Dermis blood vessel endothelial cell (primary cell): ENCODE measurements around the gene SHANK2. TPM values are rescaled to one million over a fixed set of nuclear protein-coding genes. Genes with fewer than 3 reads are reported as not detected.

Source experiments
- DNase-seq: peaks from one replicate; pipeline ENCODE4 v3.0.0; 2010
- total RNA-seq: library from RNA; depleted of rRNA; stranded (reverse); fragments of >200 nt; gene quantifications from 2 replicates; pipeline ENCODE4 v1.2.3, GENCODE V29; 2014

The SHANK2 gene
- 0.37 and 0.68 TPM in 2 replicates for total RNA-seq

DNA sequence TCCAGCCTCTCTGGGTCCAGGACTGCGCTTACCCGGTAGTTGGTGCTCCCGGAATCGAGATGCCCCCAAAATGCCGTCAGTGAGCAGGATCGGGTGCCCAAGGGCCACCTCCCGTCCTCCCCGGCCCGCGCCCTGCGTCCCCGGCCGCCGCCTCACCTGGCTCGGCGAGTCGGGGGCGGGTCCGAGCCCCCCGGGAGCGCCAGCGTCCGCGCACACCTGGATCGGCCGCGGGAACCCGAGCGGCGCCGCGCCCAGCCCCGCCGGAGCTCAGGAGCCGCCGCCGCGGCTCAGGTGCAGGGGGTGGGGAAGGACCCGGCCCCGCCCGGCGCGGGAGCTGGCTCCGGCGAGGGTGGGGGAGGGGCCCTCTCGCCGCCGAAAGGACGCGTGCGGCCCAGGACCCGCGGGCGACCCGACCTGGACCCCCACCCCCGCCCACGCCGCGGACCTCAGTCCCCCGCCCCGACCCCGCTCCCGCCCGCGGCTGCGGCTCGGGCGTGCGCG is at the start of gene SHANK2:
Gene SHANK2 (minus strand): TSS at position 309 of the 501 bp plus-strand sequence. CDS start 105,251 bp downstream, outside the sequence.
- no peak for DNase-seq

- DNase-seq, result no peak
Observed at GRCh38 chr11:71301858-71302533, 49.6 kb upstream of the SHANK2 start.

- DNase-seq, result no peak
Observed at GRCh38 chr11:71301046-71301857, 48.9 kb upstream of the SHANK2 start.

DNA sequence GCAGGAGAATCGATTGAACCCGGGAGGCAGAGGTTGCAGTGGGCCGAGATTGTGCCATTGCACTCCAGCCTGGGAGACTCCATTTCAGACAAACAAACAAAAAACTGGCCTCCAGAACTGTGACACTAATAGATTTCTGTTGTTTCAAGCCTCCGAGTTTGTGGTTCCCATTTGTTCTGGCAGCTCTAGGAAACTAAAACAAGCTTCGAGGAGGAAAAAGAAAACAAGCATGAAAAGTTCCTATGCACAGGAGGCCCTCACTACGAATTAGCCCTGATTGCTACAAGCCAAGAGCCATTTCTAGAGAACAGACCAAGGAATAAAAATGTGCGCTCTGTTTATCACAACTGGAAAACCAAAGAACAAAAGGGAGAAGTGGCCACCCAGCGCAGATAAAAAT is 47.8 kb upstream of the SHANK2 start:
- no peak for DNase-seq

DNA sequence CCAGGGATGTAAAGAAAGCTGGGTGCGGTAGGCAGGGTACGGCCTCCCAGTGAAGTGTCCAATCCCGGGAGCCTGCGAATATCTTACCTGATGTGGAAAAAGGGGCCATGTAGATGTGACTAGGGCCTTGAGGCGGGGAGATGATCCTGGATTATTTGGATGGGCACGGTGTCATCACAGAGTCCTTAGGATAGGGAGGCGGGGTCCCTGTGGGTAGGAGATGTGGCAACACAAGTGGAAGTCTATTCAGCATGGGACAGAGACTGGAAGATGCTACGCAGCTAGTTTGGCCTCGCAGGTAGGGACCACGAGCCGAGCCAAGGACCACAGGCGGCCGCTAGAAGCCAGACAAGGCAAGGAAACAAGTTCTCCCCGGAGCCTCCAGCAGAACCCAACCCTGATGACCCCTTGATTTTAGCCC is 46.4 kb upstream of the SHANK2 start:
- DNase-seq, result no peak

DNA sequence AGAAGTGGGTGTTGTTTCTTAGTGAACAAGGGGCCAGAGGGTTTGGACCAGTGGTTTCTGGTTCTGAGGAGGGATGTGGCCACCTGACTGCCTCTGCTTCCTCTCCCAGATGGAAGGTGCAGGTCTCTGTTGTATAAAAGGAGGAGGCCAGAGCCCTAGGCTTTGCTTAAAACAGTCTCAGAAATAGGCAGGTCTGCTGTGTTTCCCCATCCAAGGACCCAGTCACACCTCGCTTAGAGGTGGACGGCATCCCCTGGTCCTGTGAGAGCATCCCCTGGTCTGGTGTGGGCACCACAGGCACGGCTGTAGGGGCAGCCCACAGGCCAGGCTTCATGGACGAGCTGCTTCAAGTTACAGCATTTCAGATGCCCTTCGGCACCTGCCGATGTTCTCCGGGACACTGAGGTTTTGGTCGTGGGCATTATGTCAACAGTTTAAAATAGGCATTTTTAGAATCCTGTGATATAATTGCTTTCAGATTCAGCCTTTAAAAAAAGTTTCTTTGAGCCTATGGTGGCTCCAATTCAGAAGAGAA is 45.7 kb upstream of the SHANK2 start:
- DNase-seq, result no peak

GRCh38 chr11:71294846-71295600 is 42.6 kb upstream of the SHANK2 start:
- DNase-seq, result no peak

DNA sequence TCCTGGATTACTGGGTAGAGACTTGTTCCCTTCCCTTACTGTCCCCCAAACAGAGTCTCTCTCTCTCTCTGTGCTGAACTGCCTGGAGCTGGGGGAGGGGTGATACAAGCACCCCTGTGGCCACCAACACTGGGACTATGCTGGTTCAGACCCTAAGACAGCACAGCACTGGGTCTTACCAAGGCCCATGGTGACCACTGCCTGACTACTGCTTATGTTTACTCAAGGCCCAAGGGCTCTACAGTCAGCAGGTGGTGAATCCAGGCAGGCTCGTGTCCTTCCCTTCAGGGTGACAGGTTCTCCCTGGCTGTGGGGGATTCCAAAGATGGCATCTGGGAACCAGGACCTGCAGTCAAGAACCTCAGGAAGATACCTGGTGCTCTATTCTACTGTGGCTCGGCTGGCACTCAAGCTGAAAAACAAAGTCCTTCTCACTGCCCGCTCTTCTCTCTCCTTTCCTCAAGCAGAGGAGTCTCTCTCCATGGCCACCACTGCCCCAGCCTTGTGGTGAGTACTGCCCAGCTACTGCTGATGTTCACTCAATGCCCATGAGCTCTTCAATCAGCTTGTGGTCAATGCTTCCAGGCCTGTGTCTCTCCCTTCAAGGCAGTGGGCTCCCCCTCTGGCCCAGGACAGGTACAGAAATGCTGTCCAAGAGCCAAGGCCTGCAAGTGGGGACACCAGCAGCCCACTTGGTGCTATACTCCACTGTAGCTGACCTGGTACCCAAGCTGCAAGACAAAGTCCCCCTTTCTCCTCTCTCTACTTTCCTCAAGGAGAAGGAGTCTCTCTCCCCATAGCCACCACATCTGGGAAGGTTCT is 41.8 kb upstream of the SHANK2 start:
- DNase-seq, result no peak

DNA sequence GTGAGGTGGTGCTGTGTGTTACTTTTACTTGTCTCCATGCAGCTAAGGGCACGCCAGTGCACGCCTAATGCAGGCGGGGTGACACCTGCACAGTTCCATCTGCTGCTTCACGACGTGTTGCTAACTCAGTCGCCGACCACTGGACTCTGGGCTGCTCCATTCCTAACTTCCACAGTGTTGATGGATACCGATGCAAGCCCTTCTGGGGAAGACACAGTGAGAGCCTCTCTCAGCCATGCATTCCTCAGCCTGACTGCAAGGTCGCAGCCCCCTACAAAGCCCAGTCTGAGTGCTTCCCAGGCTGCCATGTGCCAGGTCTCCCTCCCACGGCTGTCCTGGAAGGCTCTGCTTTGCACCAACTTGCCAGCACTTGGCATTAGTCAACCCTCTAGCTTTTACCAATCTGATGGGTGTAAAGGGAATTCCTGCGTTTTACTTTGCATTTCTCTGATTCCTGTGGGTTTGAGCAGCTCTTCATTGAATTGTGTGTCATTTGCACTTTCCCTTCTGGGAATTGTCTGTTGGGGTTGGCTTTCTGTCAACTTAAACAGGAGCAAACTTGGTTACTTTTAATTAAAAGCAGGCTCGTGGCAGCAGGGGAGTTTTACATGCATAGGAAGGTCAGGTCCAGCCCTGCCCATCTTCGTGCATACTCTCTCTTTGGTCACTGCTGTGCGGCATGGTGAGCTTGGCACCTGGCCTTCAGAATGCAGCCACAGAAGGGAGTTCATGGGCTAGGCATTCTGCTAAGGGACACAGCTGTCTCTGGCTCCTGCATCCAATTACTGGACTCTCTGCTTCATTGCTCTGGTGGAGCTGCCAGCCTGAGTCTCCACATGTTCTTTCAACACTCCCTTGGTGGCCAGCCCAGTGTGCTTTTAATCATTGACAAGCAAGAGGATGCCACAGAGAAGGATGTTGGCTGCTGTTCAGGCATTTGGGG is 34.6 kb upstream of the SHANK2 start:
- DNase-seq, result no peak

DNA sequence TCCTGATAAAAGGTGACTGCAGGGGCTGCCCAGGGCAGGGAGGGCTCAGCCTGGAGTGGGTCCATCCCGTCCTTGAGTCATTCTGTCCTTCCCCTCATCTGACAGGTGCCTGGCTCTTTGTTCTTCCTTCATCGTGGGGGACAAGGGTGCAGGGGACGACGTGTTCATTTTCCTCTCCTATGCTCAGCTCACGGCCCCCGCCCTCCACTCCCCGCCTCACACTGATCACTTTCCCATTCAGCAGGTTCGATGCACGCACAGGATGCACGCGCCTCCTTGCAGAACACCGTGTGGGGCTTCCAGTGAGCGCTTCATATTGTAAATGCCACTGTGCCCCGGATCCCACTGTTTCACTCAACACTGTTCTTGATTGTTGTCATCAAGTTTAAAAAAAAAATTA is 32.7 kb upstream of the SHANK2 start:
- no peak for DNase-seq

GRCh38 chr11:71284525-71285092 is 32.2 kb upstream of the SHANK2 start:
- DNase-seq, result no peak

DNA sequence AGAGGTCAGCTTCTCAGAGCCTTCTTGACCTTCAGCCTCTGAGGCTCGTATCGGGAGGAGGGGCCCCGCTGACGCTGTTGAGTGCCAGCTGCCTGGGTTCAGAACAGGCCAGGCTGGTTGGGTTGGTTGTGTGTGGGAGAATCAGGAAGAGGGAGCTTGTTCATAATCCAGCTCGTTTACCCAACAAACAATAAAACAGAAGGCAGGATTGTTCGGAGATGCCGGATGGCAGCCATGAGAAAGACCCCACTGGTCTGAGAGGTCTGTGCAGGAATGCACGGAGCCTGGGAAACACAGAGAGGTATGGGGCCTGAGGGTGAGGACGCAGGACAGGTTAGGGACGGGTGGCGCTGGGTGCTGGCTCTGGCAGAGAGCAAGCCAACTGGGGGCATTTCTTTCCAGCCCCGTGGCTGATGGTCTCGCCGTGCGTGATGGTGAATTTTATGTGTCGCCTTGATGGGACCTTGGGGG is 31.6 kb upstream of the SHANK2 start:
- DNase-seq, result no peak

GRCh38 chr11:71282581-71283351 is 30.4 kb upstream of the SHANK2 start:
- DNase-seq, result no peak

DNA sequence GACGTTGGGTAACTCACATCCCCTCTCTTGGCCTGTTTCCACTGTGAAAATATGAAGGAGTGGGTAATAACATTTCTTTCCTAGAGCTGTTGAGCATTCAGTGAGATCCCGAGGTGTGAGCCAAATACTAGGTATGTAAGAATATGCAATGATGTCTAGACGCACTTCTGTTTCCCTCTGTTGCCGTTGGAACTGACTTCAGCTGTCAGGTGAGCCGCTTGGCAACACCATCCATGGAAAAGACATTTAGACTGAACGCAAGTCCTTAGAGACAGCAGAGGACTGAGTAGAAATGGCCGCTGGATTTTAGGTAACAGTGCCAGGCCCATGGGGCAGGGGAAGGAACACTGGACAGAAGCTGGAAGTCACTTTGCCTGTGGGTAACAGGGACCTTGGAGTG is 29.5 kb upstream of the SHANK2 start:
- no peak for DNase-seq

GRCh38 chr11:71281204-71281603 is 28.8 kb upstream of the SHANK2 start:
- no peak for DNase-seq

DNA sequence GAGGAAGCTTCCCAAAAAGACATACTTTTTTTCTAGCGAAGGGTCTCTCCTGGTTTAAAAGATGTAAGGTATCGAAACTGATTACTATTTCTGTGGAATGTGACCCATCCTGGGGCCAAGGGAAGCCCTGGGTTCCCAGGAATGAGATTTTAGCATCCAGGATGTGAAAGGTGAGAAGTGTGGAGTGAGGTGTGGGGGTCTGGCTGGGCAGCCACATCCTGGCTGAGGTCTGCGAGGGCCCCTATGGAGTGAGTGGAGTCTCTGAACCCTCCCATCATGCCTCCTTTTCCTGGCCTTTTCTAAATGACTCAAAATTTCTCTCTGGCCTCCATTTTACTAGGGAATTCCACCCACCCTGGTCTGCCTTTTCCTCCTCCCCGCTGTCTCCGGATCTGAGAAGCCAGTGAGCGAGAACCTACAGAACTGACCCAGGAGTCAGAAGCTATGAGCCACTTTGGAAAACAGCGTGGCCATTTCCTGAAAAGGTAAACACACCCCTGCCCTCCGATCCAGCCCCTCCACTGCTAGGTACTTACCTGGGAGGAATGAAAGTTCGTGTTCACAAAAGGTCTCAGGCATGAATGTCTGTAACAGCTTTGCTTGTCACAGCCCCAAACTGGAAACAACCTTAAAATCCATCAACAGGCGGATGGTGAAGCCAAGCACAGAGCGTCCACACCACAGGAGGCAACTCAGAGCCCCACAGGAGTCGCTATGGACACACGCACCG is 27.7 kb upstream of the SHANK2 start:
- no peak for DNase-seq

- DNase-seq, result no peak
Observed at GRCh38 chr11:71272161-71272560, 19.8 kb upstream of the SHANK2 start.

- no peak for DNase-seq
Observed at GRCh38 chr11:71269603-71270511, 17.5 kb upstream of the SHANK2 start.
